SK-N-SH (cell line): Measurements from ENCODE around the gene LPIN2. TPM values are rescaled to one million over a fixed set of nuclear protein-coding genes. Genes with fewer than 3 reads are reported as not detected.

Experiments
- CTCF ChIA-PET: fragments of 300-600, 350-600 bp; formaldehyde crosslinking; extraction: SDS; loops from one replicate; lab custom pipeline; 2021; lab: Yijun Ruan, JAX
- POLR2A ChIA-PET: fragments of 350-600 bp; sonication (Branson Sonifier 250); formaldehyde crosslinking; extraction: SDS; loops from one replicate; lab custom pipeline; 2020; ENCODE audit warnings: antibody characterized with exemption, inconsistent platforms; lab: Yijun Ruan, JAX
- DNase-seq: peaks from one replicate; pipeline ENCODE4 v3.0.0; 2012
- H2AFZ ChIP-seq: fragments of 200-600 bp; sonication (generic); 2 replicates; pipeline ENCODE4 v1.8.1; 2016; ENCODE audit warnings: antibody characterized with exemption, mild to moderate bottlenecking, low read depth
- H3F3A ChIP-seq: fragments of 200-600 bp; sonication (generic); replicated peaks from 2 replicates; pipeline ENCODE3; 2016; ENCODE audit warnings: antibody characterized with exemption, mild to moderate bottlenecking; ENCODE audit not compliant: insufficient read depth
- H3K27ac ChIP-seq, 2 experiments: fragments of 200-500 bp in 1 of 2; fragments of 200-600 bp in 1 of 2; sonication (Bioruptor generic) in 1 of 2; sonication (generic), shearing (Covaris generic) in 1 of 2; 2 replicates each; pipeline versions ENCODE4 v1.5.1 to v1.6.1; 2014 to 2016; ENCODE audit warnings: low read depth in 2 of 2, inconsistent platforms in 1 of 2, low read length in 1 of 2, mild to moderate bottlenecking in 1 of 2, mixed read lengths in 1 of 2
- H3K27me3 ChIP-seq: fragments of 200-600 bp; sonication (generic), shearing (Covaris generic); 2 replicates; pipeline ENCODE4 v1.6.1; 2016; ENCODE audit warnings: mixed run types; ENCODE audit not compliant: insufficient read depth
- H3K36me3 ChIP-seq, 2 experiments: fragments of 200-500 bp in 1 of 2; fragments of 200-600 bp in 1 of 2; sonication (Bioruptor generic) in 1 of 2; sonication (generic) in 1 of 2; replicated peaks in 1 of 2; 2 replicates each; pipeline versions ENCODE3 to v1.5.1; 2014 to 2016; ENCODE audit warnings: low read length in 1 of 2, mild to moderate bottlenecking in 1 of 2; ENCODE audit not compliant: insufficient read depth in 2 of 2, control insufficient read depth in 1 of 2
- H3K4me1 ChIP-seq, 2 experiments: fragments of 200-500 bp in 1 of 2; fragments of 200-600 bp in 1 of 2; sonication (Bioruptor generic) in 1 of 2; sonication (generic), shearing (Covaris generic) in 1 of 2; 2 replicates each; pipeline versions ENCODE4 v1.5.1 to v1.6.1; 2014 to 2016; ENCODE audit warnings: low read depth in 1 of 2, low read length in 1 of 2, mixed run types in 1 of 2; ENCODE audit not compliant: insufficient read depth in 2 of 2, control insufficient read depth in 1 of 2
- H3K4me2 ChIP-seq: fragments of 200-600 bp; sonication (generic), shearing (Covaris generic); 2 replicates; pipeline ENCODE4 v1.6.1; 2017; ENCODE audit warnings: mixed run types
- H3K4me3 ChIP-seq, 2 experiments: fragments of 200-500 bp in 1 of 2; fragments of 200-600 bp in 1 of 2; sonication (Bioruptor generic) in 1 of 2; sonication (generic), shearing (Covaris generic) in 1 of 2; 2 replicates each; pipeline versions ENCODE4 v1.5.1 to v1.8.1; 2014 to 2016; ENCODE audit warnings: low read depth in 2 of 2, inconsistent platforms in 1 of 2, low read length in 1 of 2, mild to moderate bottlenecking in 1 of 2, mixed read lengths in 1 of 2, moderate library complexity in 1 of 2
- H3K79me2 ChIP-seq: fragments of 200-600 bp; sonication (generic); 2 replicates; pipeline ENCODE4 v1.8.1; 2017; ENCODE audit warnings: mild to moderate bottlenecking; ENCODE audit not compliant: insufficient read depth
- H3K9ac ChIP-seq: fragments of 200-600 bp; sonication (generic); 2 replicates; pipeline ENCODE4 v1.6.1; 2017; ENCODE audit warnings: mixed run types
- H3K9me2 ChIP-seq: fragments of 200-600 bp; sonication (generic); 2 replicates; pipeline ENCODE4 v1.6.1; 2017; ENCODE audit warnings: mixed run types
- H3K9me3 ChIP-seq: fragments of 200-600 bp; sonication (generic); 2 replicates; pipeline ENCODE4 v1.6.1; 2017; ENCODE audit warnings: mixed run types, mild to moderate bottlenecking, moderate library complexity
- H4K20me1 ChIP-seq: fragments of 200-600 bp; sonication (generic); 2 replicates; pipeline ENCODE4 v1.6.1; 2017; ENCODE audit warnings: mild to moderate bottlenecking, mixed run types; ENCODE audit not compliant: insufficient read depth
- CHD2 ChIP-seq: fragments of 150-350 bp; IDR thresholded peaks from 2 replicates; pipeline ENCODE4 v1.6.1; 2018; ENCODE audit warnings: low read length; ENCODE audit not compliant: partially characterized antibody
- EP300 ChIP-seq, 2 experiments: IDR thresholded peaks; 2 replicates each; pipeline versions ENCODE4 v1.4.0 to v1.6.1; 2012; ENCODE audit warnings: borderline replicate concordance in 1 of 2, low read depth in 1 of 2, low read length in 1 of 2
- FOSL2 ChIP-seq: IDR thresholded peaks from 2 replicates; pipeline ENCODE4 v1.4.0; 2012; ENCODE audit warnings: low read depth, mild to moderate bottlenecking, moderate library complexity, borderline replicate concordance
- FOXJ3 ChIP-seq: sonication (generic); formaldehyde crosslinking; IDR thresholded peaks from 2 replicates; pipeline ENCODE4 v1.5.1; 2020; ENCODE audit warnings: mild to moderate bottlenecking, missing genetic modification reagents
- GATA2 ChIP-seq: sonication (generic); formaldehyde crosslinking; IDR thresholded peaks from 2 replicates; pipeline ENCODE4 v1.5.0; 2020; ENCODE audit warnings: mild to moderate bottlenecking, missing genetic modification reagents
- JUND ChIP-seq: IDR thresholded peaks from 2 replicates; pipeline ENCODE4 v1.4.0; 2012
- MEF2A ChIP-seq: IDR thresholded peaks from 2 replicates; pipeline ENCODE4 v1.4.0; 2012; ENCODE audit warnings: low read depth, borderline replicate concordance
- MXI1 ChIP-seq: IDR thresholded peaks from 2 replicates; pipeline ENCODE4 v1.6.1; 2012; ENCODE audit warnings: mild to moderate bottlenecking, low read depth, low read length, improper control_type of control experiment
- NFIC ChIP-seq: IDR thresholded peaks from 2 replicates; pipeline ENCODE4 v1.4.0; 2012; ENCODE audit warnings: borderline replicate concordance
- NRF1 ChIP-seq: IDR thresholded peaks from 2 replicates; pipeline ENCODE4 v1.6.1; 2012; ENCODE audit warnings: low read depth, mild to moderate bottlenecking, low read length
- POLR2AphosphoS5 ChIP-seq: IDR thresholded peaks from 2 replicates; pipeline ENCODE4 v1.6.1; 2012; ENCODE audit warnings: low read depth, low read length
- RAD21 ChIP-seq: IDR thresholded peaks from 2 replicates; pipeline ENCODE4 v1.6.1; 2012; ENCODE audit warnings: mild to moderate bottlenecking, low read length
- RCOR1 ChIP-seq: fragments of 150-350 bp; IDR thresholded peaks from 2 replicates; pipeline ENCODE4 v1.6.1; 2017; ENCODE audit warnings: antibody characterized with exemption, low read length
- RFX5 ChIP-seq: IDR thresholded peaks from 2 replicates; pipeline ENCODE4 v1.6.1; 2012; ENCODE audit warnings: mild to moderate bottlenecking, improper control_type of control experiment, low read length
- SIN3A ChIP-seq: IDR thresholded peaks from 2 replicates; pipeline ENCODE4 v1.6.1; 2012; ENCODE audit warnings: low read depth, mild to moderate bottlenecking, low read length, moderate library complexity, borderline replicate concordance
- TAF1 ChIP-seq: IDR thresholded peaks from 2 replicates; pipeline ENCODE4 v1.6.1; 2012; ENCODE audit warnings: low read depth, mild to moderate bottlenecking, low read length, moderate library complexity, borderline replicate concordance
- TCF12 ChIP-seq: IDR thresholded peaks from 2 replicates; pipeline ENCODE4 v1.4.0; 2012
- TEAD4 ChIP-seq: IDR thresholded peaks from 2 replicates; pipeline ENCODE4 v1.4.0; 2012; ENCODE audit warnings: mild to moderate bottlenecking, borderline replicate concordance; ENCODE audit not compliant: insufficient read depth
- YY1 ChIP-seq: IDR thresholded peaks from 2 replicates; pipeline ENCODE4 v1.4.0; 2012; ENCODE audit warnings: low read depth, mild to moderate bottlenecking
- WGBS: methylation state at CpG from one replicate; pipeline ENCODE4 v1.1.6; 2017; ENCODE audit warnings: low lambda C conversion rate; 5-methylcytosine and 5-hydroxymethylcytosine counted together
- polyA plus RNA-seq, 3 experiments: library from polyadenylated mRNA; depleted of rRNA; stranded (reverse); fragments of >200 nt; gene quantifications; 2 replicates each; pipeline ENCODE4 v1.2.3, GENCODE V29; 2012
- TF ChIP-seq, protein P1 (sequence below): IDR thresholded peaks from 2 replicates; pipeline ENCODE4 v1.4.0; 2012; ENCODE audit warnings: low read depth, borderline replicate concordance
- TF ChIP-seq, protein P2 (sequence below): IDR thresholded peaks from 2 replicates; pipeline ENCODE4 v1.4.0; 2012; ENCODE audit warnings: low read depth
- TF ChIP-seq, protein P3 (sequence below): fragments of 150-350 bp; IDR thresholded peaks from 2 replicates; pipeline ENCODE4 v1.6.1; 2017; ENCODE audit warnings: antibody characterized with exemption, low read length, low read depth, borderline replicate concordance
- TF ChIP-seq, protein P4 (sequence below): fragments of 150-350 bp; IDR thresholded peaks from 2 replicates; pipeline ENCODE4 v1.6.1; 2016; ENCODE audit warnings: mild to moderate bottlenecking, low read depth, low read length

LPIN2 gene
- polyA plus RNA-seq, 1 of the 3 experiments (the other 2 are of a cell fraction), result 19.3 TPM

DNA sequence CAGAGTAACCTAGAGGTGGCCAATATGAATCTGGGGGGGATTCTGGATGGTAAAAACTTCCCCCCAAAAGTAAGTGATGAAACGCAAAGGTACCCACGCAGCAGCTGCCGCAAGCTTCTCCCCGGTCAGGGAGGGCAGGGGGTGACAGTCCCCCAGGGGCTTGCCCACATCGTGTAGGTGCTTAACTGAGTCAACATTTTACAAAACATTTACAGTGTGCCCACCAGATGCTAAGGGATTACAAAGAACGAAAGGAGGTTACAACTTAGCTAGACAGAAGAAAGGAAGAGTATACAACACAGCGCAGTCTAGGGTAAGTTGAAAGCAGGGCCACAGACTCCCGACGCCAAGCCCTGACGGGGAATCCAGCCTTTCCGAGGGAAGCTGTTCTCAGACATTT lies 45.6 kb downstream of the LPIN2 start:
- 93% methylated on average over 11 of the region's 11 CpGs for WGBS
- CTCF ChIA-PET, result interaction anchor here (1.8 kb wide), 1 partner anchor 20 kb away, joined by 5 read pairs; no protein-coding TSS in a partner anchor
- peaks cover 7 to 9% of the 10 kb centered on the region in 2 experiments; a peak in 3 of 4 replicates for H3K4me1 ChIP-seq
- H3K27ac ChIP-seq, result no peak overlapping the region
- H3K4me3 ChIP-seq, result no peak overlapping the region
- peaks cover 91% of the 10 kb centered on the region for H3K79me2 ChIP-seq
- H2AFZ ChIP-seq, result no peak overlapping the region
- H4K20me1 ChIP-seq, result no peaks in the 10 kb centered on the region
- no peaks in the 10 kb centered on the region for H3K36me3 ChIP-seq
- H3K9me2 ChIP-seq, result no peaks in the 10 kb centered on the region
- DNase-seq, result no peak
- no peak overlapping the region for H3K4me2 ChIP-seq
- H3K27me3 ChIP-seq, result no peaks in the 10 kb centered on the region
- H3K9ac ChIP-seq, result no peak overlapping the region
- no peaks in the 10 kb centered on the region for H3F3A ChIP-seq
- POLR2A ChIA-PET, result interaction anchor here (0.8 kb wide), 1 partner anchor 9 kb away, joined by 3 read pairs; no protein-coding TSS in a partner anchor
- H3K9me3 ChIP-seq, result no peaks in the 10 kb centered on the region
- TF ChIP-seq SIN3A, result no peak
- TF ChIP-seq RFX5, result no peak
- no peak for TF ChIP-seq YY1
- TF ChIP-seq RCOR1, result no peak
- no peak for TF ChIP-seq FOXJ3
- no peak for TF ChIP-seq FOSL2
- TF ChIP-seq, protein P1, sequence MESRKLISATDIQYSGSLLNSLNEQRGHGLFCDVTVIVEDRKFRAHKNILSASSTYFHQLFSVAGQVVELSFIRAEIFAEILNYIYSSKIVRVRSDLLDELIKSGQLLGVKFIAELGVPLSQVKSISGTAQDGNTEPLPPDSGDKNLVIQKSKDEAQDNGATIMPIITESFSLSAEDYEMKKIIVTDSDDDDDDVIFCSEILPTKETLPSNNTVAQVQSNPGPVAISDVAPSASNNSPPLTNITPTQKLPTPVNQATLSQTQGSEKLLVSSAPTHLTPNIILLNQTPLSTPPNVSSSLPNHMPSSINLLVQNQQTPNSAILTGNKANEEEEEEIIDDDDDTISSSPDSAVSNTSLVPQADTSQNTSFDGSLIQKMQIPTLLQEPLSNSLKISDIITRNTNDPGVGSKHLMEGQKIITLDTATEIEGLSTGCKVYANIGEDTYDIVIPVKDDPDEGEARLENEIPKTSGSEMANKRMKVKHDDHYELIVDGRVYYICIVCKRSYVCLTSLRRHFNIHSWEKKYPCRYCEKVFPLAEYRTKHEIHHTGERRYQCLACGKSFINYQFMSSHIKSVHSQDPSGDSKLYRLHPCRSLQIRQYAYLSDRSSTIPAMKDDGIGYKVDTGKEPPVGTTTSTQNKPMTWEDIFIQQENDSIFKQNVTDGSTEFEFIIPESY, result no peak
- TF ChIP-seq TAF1, result no peak
- no peak for TF ChIP-seq TEAD4
- TF ChIP-seq, protein P2, sequence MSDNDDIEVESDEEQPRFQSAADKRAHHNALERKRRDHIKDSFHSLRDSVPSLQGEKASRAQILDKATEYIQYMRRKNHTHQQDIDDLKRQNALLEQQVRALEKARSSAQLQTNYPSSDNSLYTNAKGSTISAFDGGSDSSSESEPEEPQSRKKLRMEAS, result no peak

DNA sequence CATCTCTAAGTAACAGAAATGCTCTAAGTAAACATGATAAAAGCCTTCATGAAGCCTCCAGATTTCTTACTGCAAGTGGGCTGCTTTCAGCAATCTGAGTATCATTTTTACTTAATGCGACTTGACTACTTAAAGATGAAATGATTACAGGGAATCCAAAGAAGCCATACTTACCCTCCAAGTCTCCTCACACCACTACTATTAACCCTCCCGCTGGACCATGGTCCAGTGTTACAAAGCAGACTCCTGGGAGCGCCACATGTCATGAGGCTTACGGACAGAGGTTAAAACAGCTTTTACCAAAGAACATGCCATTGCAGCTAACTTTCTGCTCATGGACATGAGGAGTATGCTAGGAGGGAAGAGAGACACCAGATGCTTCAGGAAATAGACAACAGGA lies 46.4 kb downstream of the LPIN2 start:
- CTCF ChIA-PET, result no interaction called here
- H3K4me2 ChIP-seq, result no peak overlapping the region
- WGBS, result 98% methylated on average over 4 of the region's 4 CpGs
- H2AFZ ChIP-seq, result no peak overlapping the region
- H3K79me2 ChIP-seq, result peaks cover 85% of the 10 kb centered on the region
- no peaks in the 10 kb centered on the region for H3K9me2 ChIP-seq
- no peaks in the 10 kb centered on the region for H3K9me3 ChIP-seq
- peaks cover 12 to 16% of the 10 kb centered on the region in 2 experiments; a peak in 3 of 4 replicates for H3K4me1 ChIP-seq
- H3K9ac ChIP-seq, result no peak overlapping the region
- no peak overlapping the region for H3K4me3 ChIP-seq
- H3F3A ChIP-seq, result no peaks in the 10 kb centered on the region
- POLR2A ChIA-PET, result no interaction called here
- no peaks in the 10 kb centered on the region for H3K27me3 ChIP-seq
- TF ChIP-seq MXI1, result no peak
- TF ChIP-seq POLR2AphosphoS5, result no peak
- TF ChIP-seq, protein P3, sequence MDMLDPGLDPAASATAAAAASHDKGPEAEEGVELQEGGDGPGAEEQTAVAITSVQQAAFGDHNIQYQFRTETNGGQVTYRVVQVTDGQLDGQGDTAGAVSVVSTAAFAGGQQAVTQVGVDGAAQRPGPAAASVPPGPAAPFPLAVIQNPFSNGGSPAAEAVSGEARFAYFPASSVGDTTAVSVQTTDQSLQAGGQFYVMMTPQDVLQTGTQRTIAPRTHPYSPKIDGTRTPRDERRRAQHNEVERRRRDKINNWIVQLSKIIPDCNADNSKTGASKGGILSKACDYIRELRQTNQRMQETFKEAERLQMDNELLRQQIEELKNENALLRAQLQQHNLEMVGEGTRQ, result no peak
- TF ChIP-seq CHD2, result no peak
- TF ChIP-seq, protein P2, result no peak
- no peak for TF ChIP-seq RAD21
- no peak for TF ChIP-seq YY1
- no peak for TF ChIP-seq SIN3A
- TF ChIP-seq, protein P4, sequence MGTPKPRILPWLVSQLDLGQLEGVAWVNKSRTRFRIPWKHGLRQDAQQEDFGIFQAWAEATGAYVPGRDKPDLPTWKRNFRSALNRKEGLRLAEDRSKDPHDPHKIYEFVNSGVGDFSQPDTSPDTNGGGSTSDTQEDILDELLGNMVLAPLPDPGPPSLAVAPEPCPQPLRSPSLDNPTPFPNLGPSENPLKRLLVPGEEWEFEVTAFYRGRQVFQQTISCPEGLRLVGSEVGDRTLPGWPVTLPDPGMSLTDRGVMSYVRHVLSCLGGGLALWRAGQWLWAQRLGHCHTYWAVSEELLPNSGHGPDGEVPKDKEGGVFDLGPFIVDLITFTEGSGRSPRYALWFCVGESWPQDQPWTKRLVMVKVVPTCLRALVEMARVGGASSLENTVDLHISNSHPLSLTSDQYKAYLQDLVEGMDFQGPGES, result no peak
- TF ChIP-seq GATA2 (CRISPR knock-in tag), result no peak
- no peak for TF ChIP-seq JUND
- TF ChIP-seq NRF1, result no peak
- no peak for TF ChIP-seq EP300 (IDR thresholded peaks at IDR 0.05; ENCODE audit: borderline replicate concordance in 1 of 2, low read depth in 1 of 2, low read length in 1 of 2)
- no peak for TF ChIP-seq MEF2A
- no peak for TF ChIP-seq TCF12
- no peak for TF ChIP-seq NFIC
- TF ChIP-seq, protein P1, result no peak
- TF ChIP-seq, all 33 proteins: peak for 0
- H3K36me3 ChIP-seq, result no peaks in the 10 kb centered on the region
- no peaks in the 10 kb centered on the region for H4K20me1 ChIP-seq
- DNase-seq, result no peak
- no peak overlapping the region for H3K27ac ChIP-seq
